Stimulated activated CD8-positive, alpha-beta memory T cell treated with anti-CD3 and anti-CD28 coated beads, Interleukin-15, amount 100 ng/mL, for 24 hours (primary cell): Measurements from ENCODE around the gene ZBTB43.

Experiments used
- DNase-seq: peaks from one replicate; pipeline ENCODE4 v3.0.0-alpha.2; 2020; ENCODE audit warnings: low read depth

Gene ZBTB43

DNA sequence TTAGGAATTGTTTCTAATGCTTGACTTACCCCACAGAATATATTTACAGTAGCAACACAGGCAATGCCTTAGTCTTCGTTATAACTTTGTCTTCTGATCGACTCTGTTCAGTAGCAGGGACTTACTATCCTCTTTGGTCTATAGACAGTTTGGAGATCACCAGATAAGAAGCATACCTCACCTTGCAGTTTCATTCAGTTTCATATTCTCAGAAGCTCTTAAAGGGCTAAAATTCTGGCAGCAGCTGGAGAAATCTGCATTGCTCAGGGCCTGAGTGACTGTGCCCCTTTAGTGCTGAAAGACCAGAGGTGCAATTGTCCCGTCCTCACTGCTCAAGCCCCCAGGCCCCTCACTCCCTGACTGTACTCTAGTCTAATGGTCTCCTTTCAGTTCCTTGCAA lies 26.0 kb downstream of the ZBTB43 start:
- DNase-seq = no peak

GRCh38 chr9:126832440-126832839 lies 27.6 kb downstream of the ZBTB43 start:
- no peak for DNase-seq

DNA sequence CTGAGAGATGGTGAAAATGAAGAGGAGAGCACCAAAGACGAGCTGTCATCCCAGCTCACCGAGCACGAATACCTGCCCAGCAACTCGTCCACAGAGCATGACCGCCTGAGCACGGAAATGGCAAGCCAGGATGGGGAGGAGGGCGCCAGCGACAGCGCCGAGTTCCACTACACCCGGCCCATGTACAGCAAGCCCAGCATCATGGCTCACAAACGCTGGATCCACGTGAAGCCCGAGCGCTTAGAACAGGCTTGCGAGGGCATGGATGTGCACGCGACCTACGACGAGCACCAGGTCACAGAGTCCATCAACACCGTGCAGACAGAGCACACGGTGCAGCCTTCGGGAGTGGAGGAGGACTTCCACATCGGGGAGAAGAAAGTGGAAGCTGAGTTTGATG lies 28.2 kb downstream of the ZBTB43 start:
- no peak for DNase-seq

DNA sequence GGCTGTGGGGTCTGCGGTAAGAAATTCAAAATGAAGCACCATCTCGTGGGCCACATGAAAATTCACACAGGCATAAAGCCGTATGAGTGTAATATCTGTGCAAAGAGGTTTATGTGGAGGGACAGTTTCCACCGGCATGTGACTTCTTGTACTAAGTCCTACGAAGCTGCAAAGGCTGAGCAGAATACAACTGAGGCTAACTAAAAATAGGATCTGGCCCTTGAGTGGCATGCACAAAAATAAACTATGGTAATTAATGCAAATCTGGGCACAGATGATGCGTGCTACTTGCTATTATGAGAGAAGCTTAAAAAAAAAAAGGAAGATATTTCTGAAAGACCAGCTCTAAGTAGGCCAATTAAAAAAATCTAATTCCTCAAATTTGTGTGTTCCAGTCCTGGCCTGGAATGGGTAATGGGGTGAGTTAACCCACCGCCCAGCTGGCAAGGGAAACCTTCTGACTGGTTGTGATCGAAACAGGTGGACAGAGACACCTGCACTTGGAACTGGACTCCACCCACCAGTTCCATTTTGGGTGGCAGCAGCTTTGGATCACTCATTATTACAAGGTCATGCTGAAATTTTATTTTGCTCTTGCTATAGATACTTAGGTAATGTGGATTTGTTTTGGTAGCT lies 29.0 kb downstream of the ZBTB43 start:
- DNase-seq = no peak

GRCh38 chr9:126834672-126835071 lies 29.8 kb downstream of the ZBTB43 start:
- no peak for DNase-seq

DNA sequence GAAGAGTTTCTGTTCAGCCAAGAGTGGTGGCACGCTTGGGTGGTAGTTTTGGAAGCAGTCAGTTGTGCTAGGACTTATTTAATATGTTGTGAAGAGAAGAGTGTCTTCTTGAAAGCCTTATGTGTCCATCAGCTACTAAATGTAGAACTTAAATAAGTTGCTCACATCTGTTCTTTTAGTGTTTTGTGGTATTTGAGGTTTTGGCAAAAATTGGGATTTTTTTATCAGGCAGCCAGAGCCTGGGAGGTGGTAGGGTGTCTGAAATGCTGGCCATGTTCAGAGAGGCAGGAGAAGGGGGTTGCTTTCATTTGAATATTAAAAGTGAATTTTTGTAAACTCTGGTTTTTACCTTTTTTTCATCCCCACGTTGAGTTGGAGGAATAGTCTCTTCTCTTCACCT lies 31.4 kb downstream of the ZBTB43 start:
- no peak for DNase-seq

GRCh38 chr9:126838055-126838811 lies 33.4 kb downstream of the ZBTB43 start:
- no peak for DNase-seq

- no peak for DNase-seq
Observed at GRCh38 chr9:126838895-126839294, 34.1 kb downstream of the ZBTB43 start.

DNA sequence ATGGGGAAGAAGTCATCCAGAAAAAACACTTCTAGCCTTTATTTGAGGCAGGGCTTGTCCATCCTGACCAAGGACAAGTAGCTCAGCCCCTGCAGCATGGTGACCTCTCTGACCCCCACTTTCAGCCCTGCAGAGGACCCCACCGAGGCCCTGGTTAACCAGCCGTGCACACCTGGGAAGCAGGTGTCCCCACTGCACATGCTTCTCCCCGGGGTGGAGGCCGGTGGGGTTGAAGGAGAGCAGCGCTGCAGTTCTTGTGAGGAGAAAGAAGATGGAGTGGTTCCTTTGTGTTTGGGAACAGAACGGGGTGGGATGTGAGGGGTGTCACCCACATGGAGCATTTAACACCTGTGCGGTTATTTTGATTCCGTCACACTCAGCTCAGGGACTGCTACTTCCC lies 34.5 kb downstream of the ZBTB43 start:
- DNase-seq = no peak

DNA sequence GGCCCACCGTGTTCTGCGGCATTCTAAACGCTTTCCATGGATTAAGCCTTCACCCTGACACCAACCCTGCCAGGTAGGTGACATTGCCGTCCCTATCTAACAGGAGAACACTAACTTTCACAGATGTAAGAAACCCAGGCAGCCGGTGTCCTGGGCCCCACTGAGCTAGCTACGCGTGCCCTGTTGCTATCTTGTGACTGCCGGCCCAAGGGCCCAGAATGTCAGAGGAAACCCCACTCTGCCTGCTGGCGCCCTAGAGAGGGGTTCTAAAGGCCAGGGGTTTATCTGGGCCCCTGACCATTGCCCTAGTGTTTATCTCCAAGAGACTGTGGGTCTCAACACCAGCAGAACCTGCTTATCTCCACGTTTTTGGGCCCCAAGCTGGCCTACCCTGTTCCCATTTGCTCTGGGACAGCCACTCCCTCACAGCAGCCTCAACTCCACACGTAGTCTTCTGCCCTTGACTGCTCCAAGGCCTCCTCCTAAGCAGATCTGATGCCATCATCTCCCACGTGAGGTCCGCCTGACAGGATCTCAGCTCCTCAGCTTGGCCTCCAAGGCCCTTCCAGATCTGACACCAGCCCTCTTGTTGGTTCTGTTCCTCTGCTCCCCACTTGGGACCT lies 37.5 kb downstream of the ZBTB43 start:
- DNase-seq = no peak

DNA sequence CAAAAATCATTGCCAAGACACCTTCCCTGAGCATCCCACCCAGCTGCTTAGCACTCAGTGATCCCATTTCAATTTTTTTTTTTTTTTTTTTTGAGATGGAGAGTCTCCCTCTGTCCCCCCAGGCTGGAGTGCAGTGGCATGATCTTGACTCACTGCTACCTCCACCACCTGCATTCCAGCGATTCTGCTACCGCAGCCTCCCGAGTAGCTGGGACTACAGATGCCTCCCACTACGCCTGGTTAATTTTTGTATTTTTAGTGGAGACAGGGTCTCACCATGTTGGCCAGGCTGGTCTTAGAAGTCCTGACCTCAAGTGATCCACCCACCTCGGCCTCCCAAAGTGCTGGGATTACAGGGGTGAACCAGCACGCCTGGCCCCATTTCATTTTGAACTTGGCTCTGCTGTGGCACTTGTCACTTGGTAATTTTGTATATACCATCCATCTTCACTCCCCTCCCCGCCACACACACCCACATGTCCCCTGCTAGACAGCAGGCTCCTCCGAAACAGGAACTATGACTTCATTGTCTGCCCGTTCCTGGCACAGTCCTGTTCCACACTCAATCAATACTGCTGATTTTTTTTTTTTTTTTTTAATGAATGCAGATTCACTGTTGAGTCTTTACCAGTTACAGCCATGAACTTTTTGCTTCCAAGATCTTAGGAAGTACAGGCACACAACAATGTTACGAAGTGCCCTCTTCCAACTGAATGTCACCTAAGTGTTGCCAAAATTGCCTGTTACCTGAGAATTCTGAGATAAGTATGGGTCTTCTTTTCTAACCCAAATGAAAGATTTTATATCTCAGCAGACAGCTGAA lies 38.3 kb downstream of the ZBTB43 start:
- no peak for DNase-seq

DNA sequence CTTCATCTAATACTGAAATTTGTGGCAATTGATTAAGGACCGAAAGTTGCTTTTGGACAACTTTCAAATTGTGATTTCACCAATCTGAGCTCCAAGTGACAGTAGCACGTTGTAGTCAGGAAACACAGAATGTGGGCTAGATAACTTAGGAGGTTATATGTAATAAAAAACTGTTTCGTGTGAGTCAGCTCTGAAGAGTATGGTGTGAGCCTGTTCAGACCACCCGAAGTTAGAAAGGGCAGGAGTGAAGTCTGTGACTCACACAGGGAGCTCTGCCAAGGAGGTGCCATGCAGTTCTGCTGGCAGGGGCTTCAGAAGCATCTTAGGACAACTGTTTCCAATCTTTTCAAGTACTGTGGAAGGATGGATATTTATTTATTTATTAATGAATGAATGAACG lies 39.2 kb downstream of the ZBTB43 start:
- DNase-seq = no peak

GRCh38 chr9:126847051-126847450 lies 42.2 kb downstream of the ZBTB43 start:
- no peak for DNase-seq

DNA sequence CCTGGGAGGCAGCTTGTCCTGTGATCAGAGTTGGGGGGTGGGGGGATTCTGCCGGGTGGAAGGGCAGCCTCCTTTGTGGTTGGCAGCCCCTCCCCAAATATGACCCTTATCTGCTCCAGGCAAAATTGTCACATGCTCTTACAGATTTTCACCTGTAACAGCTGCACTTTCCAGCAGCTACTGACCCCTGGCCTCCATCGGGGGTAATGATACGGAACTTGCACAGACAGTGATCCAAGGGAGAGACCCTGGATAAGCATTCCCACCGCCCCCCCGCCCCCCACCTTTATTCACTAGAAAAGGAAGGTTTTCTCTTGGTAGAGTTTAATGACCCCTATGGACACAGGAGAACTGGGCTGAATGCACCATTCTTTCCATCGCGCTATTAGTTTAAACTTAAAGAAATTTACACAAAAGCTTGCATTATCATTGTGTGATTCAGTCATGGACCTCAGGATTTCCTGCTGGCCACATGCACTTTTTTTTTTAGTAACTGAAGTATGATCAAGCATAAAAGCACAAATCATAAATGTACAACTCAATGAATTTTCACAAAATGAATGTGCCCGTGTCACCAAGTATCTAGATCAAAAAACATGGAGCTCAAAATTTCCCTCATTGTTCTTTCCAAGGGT lies 44.9 kb downstream of the ZBTB43 start:
- no peak for DNase-seq

GRCh38 chr9:126851286-126851880 lies 46.5 kb downstream of the ZBTB43 start:
- no peak for DNase-seq

DNA sequence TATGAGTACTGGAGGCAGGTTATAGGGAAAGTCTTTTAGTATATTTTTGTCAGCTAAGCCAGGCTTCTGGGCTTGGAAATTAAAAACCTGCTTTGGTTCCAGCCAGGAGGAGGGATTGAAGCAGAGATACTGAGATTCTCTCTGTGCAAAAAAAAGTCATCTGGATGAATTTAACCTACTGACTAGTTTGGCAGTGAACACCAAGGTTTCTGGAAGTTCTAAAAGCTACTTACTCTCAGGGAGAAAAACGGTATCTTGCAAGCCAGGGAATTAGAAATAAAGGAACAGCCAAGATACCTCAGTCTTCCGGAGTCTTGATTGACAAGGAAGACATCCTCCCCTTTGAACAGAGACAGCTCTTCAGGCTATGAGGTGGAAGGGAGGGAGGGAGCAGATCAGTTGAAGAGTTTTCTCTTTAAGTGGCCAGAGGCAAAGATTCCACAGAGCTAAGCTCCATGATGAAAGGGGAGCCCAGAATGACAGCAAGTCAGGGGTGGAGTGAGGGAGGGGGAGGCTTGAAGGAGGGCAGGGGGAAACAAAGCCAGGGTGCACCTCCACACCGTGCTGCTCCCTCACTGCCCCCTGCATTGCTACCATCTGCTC lies 47.3 kb downstream of the ZBTB43 start:
- no peak for DNase-seq

- no peak for DNase-seq
Observed at GRCh38 chr9:126853667-126854066, 48.8 kb downstream of the ZBTB43 start.

GRCh38 chr9:126854734-126855133 lies 49.9 kb downstream of the ZBTB43 start:
- no peak for DNase-seq

- no peak for DNase-seq
Observed at GRCh38 chr9:126856326-126856877, 51.6 kb downstream of the ZBTB43 start.

GRCh38 chr9:126857261-126857960 lies 52.6 kb downstream of the ZBTB43 start:
- no peak for DNase-seq
